HG02571 (cell line): Measurements from ENCODE around the gene SCRN1.

Source experiments
- ATAC-seq: cut with Tn5 transposase; IDR thresholded peaks from one replicate; pipeline ENCODE4 v1.9.1; 2021; ENCODE audit warnings: mild to moderate bottlenecking, moderate library complexity; ENCODE audit not compliant: unreplicated experiment

The SCRN1 gene

DNA sequence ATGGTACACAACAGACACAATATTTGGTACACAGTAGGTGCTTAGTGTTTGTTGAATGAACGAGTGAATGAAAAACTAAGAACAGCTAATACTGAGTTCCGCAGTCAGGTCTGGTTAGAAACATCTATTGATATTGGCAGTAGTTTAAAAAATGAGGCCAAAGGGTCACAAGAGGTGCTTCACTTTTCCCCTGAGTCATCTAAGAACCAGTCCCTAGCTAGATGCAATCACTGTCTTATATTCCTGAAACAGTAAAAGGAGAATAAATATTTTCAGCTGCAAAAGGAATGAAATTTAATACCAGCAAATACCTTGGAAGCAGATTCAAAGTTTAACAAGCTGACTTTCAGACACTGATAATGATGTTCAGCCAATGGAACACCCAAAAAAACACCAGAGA is 54.5 kb downstream of the SCRN1 start:
- no peak for ATAC-seq

DNA sequence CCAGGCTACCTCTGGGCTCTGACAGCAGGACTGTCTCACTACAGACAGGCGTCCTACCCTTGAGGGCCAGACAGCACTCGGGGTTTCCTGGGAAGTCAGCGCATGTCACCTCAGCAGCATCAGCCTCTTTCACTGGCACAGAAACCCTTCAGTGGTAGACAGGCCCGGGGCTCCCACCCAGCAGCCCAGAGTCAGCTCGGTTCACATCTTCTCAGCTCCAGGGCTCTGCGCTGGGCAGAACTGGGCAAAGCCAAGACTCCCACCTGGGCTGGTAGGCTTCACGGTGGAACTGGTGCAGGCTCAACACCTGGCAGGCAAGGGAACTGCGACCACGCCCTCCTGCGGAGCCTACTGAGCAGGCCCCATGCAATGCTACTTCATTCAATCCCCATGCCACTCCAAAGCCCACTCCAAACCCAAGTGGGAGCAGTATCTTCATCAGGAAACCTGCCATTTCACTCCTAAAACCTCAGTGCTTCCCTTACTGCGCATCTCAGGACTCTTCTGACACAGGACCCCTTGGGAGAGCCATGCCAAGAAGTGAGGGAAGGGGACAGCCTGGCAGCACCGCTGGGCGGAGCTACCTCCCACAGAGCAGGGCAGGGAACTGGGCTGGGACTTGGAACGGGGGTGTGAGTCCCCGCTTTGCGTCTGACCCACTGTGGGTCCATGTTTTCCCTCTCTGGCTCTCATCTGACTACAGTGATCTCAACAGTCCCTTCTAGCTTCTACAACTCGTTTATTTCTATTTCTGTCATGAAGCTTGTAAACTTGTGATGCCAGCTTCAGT is 60.4 kb downstream of the SCRN1 start:
- ATAC-seq = no peak

DNA sequence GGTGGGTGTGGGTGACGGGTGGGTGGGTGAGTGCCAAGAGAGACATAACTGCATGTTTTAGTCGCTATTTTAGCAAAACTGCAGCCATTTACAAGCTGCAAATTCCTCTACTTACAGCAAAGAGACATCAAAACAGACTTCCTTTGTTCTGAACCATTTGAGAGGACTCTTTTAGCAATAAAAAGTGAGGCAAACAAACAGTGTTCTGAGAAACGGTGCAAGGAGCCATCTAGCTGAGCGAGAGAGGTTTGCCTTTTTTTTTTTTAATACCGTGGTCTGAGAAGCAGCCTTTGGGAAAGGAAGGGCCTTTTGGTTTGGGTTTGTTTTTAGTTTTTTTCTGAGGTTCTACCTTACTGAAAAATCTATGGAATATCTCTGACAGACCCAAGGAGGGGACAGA is 62.9 kb downstream of the SCRN1 start:
- no peak for ATAC-seq

DNA sequence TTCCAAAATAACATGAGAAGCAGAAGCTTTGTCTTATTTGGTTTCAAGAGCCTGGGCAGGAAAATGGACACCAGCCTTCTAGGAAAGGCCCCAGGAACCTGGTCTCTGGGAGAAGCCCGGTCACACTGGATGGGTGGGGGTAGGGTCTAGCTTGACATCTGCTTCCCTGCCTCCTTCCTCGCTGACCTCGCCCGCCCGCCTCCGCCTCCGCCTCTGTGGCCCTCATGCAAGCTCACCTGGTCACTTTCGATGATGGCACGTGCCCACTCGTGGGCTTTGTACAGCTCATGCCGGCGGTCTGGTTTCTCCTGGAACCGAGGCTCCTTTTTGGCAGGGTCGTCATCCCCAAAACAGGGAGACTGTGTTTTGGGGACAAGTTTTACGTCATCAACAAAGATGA is 63.4 kb downstream of the SCRN1 start:
- ATAC-seq = no peak

DNA sequence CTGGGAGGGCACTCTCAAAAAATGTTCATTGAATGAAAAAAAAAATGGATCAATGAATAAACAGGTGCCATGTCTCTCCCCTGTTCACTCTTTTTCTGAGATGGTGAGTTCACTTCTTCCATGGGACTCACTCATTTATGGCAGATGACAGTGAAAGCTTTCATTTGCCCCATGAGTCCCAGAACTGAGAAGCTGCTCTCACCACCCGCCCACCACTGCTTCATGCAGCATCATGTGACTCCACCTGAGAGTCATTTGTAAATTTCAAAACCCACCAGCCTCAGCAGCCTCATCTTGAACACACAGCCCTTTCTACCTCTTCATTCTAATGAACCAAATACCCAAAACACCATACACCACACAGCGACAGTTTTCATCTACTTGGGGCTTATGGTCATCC is 64.9 kb downstream of the SCRN1 start:
- ATAC-seq = peak; percentile 50

DNA sequence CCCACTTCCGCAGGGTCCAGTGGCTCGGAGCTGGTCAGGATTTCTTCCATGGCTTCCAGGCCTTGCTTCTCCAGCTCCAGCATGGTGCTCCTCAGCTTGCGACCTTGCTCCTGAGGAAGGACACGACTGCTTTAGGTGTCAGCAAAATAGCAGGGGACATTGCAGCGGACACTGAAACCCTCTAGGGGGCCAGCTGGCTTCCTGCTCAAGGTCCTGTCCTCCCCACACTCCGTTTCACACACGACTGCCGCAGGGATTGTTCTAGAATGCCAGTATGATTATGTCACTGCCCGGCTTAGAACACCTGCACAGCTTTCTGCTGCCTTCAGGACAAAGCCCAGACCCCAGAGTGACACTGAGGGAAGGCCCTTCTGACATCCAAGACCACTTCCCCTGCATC is 65.6 kb downstream of the SCRN1 start:
- no peak for ATAC-seq

DNA sequence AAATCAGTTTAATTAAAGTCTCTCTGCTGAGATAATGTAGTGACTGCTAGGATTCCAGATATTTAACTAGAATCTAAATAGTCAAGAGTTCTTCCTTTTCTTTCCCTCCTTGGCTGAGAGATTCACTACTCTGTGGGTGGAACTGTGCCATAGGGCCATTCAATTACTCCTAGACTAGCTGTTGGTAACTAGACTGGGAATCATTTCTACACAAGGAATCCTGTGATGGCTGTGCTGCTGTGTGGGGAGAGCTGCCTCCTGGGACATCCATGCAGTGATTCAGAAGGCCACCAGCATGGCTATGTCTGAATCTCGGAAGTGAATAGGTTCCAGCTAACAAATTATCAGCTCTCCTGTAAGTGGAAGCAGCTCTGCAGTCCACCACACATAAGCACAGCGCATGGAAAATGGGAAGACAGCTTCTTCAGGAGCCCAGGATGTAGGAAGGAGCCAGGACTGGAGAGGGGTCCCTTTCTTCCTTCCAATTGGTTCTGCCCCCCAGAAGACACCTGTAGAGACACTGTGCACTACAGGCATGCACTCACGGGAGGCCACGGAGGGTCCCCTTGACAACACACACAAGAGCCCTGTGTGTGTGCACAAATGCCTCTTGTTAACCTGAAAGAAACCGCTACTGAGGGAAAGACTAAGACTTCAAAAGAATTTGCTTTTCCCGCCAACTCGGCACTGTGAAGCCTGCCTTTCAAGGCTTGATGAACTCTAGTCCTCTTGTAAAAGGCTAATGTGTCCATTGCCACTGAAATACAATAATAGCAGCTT is 66.5 kb downstream of the SCRN1 start:
- ATAC-seq = no peak

DNA sequence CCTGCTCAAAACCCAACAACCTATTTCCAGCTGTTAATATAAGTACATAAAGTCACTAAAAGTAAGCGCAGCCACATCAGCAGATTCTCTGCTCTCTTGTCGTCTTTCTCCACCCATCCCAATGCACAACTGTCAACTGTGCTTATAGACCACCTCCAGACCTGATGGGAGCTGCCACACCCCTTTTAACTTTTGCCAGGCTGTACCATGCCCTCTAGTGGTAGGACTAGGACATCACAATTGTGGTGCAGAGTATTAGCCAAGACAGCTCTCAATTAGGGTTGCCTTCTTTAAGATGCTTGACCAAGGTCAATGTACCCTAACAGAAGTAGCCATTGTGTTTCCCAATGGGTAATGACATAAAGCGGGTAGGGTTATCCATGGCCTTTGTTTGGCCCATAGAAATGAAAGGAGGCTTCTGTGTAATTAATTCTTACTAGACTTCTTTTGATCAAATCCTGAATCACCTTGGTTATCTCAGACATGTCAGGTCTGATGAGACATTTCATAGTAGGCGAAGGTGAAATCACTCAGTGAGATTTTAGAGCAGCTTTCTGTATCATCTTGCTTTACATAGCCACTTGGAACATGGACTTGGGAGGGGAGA is 68.1 kb downstream of the SCRN1 start:
- peak; percentile 68 for ATAC-seq

DNA sequence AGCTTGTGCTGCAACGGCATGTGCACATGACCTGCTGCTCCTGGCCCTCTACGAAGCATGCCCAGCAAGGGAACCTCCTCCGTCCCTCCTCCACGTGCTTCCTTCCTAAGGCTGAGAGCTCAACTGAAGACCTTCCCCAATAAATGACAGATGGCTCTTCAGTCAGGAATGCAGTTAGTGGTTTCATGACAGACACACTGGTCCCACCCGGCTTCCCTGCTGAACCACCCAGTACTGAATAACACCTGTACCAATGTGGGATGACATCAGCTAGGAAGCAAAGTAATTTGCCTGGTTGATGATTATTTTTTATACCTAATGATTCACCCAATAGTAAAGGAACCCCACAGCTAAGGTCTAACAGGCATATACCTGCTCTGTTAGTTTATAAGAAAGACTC is 69.1 kb downstream of the SCRN1 start:
- ATAC-seq = no peak

DNA sequence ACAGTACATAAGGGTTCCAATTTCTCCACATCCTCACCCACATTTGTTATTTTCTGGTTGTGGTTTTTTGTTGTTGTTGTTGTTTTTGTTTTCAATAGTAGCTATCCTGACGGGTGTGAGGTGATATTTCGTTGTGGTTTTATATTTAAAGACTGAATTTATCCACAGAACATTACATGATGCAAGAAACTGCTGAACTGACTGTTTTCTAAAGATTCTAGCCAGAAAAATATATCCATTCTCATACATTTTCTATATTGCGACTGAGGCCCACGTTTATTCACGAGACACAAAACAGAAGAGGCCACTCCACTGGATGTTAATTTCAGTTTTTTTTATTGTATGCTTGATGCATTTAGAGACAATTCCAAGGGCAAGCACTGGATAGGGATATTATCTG is 69.8 kb downstream of the SCRN1 start:
- ATAC-seq = no peak

DNA sequence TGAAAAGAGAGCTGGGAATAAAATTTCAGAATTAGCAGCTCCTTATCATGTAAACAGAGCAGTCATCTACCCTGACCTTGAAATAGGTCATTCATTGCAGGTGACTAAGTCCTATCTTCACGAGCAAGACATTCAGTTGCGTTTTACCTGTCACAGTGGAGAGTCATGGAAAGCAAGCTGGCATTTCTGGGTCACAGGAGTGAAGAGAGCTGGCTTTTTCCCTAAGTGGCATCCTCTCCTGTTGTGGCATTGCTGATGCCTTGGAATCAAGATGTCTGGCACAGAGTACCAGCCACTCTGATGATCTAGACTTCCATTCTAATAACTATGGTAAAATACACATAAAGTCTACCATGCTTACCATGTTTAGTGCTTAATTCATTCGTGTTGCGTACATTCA is 70.8 kb downstream of the SCRN1 start:
- no peak for ATAC-seq

DNA sequence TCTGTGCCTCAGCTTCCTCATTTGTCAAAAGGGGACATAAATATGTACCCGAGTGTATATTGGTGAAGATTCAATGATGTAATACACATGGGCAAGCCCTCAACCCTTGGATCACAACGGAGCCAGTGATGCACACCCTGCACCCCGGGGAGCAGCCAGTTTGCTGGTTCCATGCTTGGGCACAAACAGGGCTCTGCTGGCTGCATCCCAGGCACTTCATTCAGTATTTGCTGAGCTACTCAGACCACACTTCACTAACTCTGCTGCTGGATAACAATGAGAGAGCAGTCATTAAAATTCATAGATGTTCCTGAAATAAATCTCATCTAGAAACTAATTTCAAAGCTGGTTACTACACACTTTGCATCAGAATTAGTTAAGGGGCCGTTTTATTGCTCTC is 72.0 kb downstream of the SCRN1 start:
- ATAC-seq = no peak

DNA sequence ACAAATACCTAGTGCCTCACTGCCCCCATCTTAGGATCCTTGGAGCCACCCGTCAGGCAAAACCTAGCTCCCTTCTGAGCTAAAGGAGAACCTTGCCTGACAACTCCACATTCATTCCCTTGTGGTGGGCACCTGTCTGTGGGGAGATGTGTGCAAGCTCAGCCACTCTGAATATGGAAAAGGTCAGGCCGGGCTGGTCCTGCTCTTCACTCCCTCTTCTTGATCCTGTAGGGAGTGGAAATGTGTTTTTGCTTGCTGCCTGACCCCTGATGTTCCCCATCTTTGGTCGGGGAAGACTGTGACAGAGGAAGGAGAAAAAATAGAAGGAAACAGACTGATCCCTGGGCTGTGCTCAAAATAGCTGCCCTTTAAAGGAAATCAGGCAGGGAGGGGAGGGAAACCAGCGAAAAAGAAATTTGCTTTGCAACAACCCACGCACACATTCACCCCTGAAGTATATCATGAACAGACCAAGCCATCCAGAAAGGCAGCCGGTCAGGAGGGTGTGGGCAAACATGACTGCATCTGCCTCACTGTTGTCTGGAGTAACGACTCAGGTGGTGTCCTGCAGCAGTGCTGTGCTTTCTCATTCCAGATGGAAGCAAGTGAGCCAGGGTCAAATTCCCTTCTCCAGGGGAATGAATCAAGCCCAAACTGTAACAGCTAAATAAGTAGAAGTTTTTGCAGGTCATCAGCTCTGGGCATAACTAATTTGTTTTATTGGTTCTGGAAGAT is 74.0 kb downstream of the SCRN1 start:
- ATAC-seq = no peak

DNA sequence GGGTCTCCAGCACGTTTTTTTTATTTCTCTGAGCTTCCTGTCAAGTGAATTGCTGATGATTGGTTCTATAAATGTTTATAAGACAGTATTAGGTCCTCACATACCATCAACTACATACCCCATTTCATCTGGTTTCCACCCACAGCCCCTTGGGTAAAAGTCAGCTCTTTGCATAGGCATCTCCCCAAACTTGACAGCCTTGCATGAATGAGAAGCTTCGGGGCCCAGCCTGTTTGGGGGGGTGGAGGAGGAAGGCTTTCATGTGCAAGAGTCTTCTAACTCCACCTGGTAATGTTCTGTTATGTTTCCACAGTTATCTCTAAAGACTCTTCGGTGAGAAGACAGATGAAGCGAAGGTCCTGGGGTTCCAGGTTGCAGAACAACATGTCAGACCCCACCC is 75.4 kb downstream of the SCRN1 start:
- ATAC-seq = no peak

DNA sequence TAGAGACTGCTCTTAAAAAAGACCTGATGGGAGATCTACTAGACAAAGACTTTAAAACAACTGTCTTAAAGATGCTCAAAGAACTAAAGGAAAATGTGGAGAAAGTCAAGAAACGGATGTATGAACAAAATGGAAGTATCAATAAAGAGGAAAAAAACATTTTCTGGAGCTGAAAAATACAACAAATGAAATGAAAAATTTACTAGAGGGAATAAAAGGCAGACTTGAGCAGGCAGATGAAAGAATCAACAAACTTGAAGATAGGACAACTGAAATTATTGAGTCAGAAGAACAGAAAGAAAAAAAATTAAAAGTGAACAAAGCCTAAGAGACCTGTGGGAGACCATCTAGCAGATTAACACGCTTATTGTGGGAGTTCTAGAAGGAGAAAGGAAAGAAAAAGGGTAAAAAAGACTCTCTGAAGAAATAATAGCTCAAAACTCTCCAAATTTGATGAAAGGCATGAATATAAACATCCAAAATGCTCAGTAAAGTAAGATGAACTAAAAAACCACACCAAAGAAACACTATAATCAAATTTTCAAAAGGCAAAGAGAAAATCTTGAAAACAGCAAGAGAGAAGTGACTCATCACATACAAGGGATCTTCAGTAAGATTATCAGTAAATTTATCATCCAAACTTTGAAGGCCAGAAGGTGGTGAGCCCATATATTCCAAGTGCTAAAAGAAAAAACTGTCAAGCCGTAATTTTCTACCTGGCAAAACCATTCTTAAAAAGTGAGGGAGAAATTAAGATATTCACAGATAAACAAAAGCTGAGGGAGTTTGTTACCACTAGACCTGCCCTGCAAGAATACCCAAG is 83.2 kb downstream of the SCRN1 start:
- ATAC-seq = no peak

DNA sequence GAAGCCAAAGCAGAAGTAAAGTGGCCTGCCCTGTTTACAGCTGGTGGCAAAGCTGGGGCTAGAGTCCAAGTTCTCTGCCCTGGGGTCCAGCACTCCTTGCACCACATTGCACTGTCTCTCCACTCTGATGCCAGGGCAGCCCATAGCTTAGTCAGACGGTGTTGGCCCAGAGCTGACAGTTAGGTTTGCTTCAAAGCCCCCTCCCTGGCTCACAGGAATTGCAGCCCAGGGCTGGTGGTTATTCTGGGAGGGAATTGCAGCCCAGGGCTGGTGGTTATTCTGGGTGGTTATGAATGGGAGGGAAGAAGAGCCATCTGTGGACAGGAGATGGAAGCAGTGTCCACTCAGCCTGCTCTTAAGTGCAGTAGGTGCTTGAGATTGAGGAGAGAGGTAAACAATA is 88.9 kb downstream of the SCRN1 start:
- ATAC-seq = no peak

DNA sequence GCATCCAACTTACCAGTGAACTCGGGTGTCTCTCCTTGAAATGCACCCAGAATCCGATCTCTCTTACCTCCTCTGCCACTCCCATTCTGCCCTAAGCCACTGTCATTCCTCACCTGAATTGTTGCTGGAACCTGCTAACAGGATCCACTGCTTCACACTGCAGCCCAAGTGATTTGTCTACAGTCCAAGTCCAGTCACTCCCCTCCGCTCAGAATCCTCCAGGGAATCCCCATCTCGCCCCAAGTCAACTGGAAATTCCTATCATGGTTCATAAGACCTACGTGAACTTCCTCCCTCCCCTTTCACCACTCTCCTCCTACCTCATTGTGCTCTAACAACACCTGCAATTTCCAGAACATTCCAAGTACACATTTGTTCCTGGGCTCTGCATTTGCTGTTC is 91.3 kb downstream of the SCRN1 start:
- ATAC-seq = no peak

DNA sequence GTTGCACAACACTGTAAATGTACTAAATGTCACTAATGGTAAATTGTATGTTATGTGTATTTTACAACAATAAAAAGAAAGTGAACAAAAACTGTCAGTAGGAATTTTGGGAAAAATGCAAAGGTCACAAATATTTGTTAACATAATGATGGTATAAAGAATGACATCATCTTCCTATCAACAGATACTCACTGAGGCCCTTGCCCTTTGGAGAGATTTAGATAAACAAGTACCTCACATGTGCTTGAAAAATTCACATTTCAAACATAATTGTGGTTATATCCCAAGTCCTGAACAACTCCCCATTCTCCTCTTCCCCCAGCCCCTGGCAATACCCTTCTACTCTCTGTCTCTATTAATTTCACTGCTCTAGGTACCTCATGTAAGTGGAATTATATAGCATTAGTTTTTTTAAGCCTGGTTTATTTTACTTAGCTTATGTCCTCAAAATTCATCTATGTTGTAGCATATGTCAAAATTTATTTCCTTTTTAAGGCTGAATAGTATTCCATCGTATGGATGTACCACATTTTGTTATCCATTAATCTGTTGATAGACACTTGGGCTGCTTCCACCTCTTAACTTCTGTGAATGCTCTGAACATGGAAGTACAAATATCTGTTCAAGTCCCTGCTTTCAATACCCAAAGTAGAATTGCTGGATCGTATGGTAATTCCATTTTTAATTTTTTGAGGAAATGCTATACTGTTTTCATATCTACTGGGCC is 92.8 kb downstream of the SCRN1 start:
- no peak for ATAC-seq

DNA sequence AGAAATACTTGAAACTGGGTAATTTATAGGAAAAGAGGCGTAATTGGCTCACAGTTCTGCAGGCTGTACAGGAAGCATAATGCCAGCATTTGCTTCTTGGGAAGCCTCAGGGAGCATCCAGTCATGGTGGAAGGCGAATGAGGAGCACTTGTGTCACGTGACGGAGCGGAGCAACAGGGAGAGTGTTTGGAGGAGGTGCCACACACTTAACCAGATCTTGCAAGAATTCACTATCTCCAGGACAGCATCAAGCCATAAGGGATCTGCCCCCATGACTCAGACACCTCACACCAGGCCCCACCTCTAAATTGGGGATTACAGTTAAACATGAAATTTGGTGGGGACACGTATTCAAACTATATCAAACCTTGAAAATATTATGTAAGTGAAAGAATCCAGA is 94.0 kb downstream of the SCRN1 start:
- no peak for ATAC-seq

DNA sequence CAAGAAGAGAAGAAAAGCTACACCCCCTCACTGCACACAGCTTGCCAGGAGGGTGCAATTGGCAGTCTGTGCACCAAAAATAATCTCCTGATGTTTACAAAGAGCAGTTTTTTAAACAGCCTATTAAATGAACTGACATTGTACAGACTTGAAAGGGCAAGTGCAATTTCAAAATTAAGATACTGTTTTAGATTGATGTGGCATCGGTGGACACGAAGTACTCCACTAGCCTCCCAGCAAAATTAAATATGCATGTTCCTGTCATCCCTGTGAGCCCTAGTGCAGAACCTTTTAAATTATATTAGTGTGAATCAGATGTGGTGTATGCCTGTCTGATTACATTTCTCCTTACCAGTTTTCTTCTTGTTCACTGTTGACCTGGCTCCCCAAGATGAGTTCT is 95.3 kb downstream of the SCRN1 start:
- no peak for ATAC-seq
